Epithelial cell of prostate (primary cell): ENCODE results near the gene CHRM1.
"Not testable (repeated sequence)": the region's sequence is repeated elsewhere in the genome, so short reads cannot be mapped to it uniquely, and the experiment has no call there.

Source experiments
- DNase-seq: peaks from one replicate; pipeline ENCODE4 v3.0.0-alpha.2; 2011; ENCODE audit warnings: low read depth, low spot score
- H3K27ac ChIP-seq: fragments of 450-650 bp; 2 replicates; pipeline ENCODE4 v1.5.1; 2017; ENCODE audit warnings: mild to moderate bottlenecking

Gene CHRM1, protein sequence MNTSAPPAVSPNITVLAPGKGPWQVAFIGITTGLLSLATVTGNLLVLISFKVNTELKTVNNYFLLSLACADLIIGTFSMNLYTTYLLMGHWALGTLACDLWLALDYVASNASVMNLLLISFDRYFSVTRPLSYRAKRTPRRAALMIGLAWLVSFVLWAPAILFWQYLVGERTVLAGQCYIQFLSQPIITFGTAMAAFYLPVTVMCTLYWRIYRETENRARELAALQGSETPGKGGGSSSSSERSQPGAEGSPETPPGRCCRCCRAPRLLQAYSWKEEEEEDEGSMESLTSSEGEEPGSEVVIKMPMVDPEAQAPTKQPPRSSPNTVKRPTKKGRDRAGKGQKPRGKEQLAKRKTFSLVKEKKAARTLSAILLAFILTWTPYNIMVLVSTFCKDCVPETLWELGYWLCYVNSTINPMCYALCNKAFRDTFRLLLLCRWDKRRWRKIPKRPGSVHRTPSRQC

DNA sequence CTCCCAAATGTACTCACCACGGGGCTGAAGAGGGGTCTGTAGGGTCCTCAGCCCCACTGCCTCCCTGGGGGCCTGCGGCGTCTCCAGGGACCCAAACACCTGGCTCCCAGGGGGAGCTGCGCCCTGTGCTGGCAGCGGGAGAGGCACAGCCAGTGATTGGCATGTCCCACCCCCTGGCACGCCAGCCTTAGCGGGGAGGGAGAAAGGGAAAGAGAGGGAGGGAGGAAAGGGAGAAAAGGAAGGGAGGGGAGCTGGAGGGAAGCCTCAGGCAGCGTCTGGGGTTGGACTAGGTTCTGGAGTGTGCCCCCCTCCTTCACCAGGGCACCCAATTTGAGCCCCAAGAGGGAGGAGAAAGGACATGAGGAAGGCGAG is at the start of gene CHRM1:
Gene CHRM1, minus strand, starts transcription at position 163 of the 372 bp plus-strand sequence. CDS start 10,263 bp downstream, outside the sequence.
- H3K27ac ChIP-seq = no peak within 1 kb of the TSS
- DNase-seq = no peak

DNA sequence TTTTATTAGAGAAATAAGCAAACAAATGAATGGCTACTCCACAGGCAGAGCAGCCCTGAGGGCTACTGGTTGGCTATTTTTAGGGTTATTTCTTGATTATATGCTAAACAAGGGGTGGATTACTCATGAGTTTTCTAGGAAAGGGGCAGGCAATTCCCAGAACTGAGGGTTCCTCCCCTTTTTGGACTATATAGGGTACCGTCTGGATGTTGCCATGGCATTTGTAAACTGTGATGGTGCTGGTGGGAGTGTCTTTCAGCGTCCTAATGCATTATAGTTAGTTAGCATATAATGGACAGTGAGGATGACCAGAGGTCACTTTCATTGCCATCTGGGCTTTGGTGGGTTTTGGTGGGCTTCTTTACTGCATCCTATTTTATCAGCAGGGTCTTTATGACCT is 44.4 kb upstream of the CHRM1 start:
- DNase-seq = no peak
- no peak overlapping the region for H3K27ac ChIP-seq

DNA sequence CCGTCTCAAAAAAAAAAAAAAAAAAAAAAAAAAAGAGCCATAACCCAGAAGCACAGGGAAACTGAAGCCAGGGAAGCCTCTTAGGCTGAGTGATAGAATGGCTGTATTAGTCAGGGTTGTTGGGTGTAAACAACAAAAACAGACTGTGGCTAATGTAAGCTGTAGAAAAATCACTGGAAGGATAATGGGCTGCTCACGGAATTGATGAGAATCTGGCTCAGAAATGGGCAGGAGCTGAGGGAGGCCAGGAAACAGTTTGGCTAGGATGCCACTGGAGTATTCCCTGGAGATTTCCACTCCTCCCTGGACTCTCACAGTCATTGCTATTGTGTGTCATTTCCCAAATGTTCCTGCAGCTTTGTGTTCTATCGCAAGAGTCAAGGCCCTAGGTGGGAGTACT is 41.2 kb upstream of the CHRM1 start:
- DNase-seq = no peak
- H3K27ac ChIP-seq = no peak overlapping the region

DNA sequence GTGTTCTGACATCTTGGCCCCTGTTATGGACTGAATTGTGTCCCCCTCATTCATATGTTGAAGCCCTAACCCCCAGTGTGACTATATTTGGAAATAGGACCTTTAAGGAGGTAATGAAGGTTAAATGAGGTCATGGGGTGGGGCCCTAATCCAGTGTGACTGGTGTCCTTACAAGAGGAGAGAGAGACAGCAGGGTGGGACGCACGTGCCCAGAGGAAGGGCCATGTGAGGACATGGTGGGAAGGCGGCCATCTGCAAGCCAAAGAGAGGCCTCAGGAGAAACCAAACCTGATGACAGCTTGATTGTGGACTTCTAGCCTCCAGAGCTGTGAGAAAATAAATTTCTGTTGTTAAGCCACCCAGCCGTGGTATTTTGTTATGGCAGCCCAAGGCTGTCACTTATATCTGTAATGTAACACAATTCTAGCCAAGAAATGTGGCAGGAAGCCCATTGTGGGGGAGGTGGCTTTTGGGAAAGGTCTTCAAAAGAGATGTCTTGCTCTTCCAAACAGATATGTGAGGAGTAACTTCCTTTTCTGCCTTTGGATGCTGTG is 39.9 kb upstream of the CHRM1 start:
- no peak overlapping the region for H3K27ac ChIP-seq
- DNase-seq = no peak

DNA sequence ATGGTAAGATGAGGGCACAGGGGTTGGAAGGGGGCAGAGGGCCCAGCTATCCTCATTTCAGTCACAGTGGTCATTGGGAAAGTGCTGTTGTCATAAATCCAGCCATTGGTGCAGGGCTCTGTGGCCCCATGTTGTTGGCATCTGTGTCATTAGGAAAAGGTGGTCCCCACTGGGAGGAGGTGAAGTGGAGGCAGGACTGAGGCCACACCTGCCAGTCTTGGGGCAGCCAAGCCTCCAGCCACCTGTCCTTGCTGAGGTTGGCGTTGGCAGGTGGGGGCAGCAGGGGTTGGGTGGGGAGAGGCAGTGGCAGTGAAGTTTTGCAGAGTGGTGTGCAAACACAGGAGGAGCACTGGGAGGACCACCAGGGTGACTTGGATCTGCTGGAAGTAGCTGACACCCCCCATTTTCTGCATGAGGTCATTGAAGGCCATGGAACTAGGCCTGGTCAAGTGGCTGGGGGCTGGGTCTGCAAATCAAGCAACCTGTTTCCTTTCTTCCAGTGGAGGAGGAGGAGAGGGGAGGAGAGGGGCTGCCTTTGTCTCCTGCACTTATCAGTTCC is 38.3 kb upstream of the CHRM1 start:
- DNase-seq = no peak
- no peak overlapping the region for H3K27ac ChIP-seq

DNA sequence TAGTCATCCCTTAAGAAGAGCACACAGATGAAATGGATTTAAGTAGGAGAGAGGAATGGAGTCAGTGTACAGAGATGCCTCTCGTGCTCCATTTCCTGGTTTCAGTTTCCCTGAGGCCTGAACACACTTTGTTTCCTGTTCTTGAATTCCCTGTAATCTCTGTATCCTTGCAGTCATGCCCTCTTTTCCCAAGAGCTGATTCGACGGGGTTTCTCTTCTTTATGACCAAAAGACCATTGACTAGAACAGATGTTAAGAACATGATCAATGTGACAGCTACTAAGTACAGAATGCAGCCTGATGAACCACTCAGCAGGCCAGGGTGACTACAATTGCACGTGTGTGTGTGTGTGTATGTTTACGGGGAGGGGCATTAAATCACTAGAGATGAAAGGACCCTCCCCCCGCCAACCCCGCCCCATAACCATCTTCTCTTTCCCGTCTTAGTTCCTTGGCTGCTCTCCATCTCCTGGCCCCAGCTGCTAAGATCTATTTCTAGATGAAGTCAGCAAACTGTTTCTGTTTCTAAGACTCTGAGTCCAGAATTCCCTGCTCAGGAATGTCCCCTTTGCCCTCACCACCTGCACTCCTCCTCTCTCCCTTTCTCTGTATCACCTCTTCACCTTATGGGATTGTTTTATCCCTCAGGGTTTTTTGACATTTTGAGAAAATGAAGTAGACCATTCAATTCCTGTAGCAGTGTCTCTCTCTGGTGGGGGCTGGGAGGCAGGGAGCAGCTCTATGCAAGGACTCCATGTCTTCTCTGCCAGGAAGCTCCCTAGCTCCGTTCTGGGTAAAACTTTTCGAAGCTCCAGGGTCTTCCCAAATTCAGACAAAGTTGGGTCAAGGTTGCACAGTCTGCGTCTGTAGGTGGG is 37.6 kb upstream of the CHRM1 start:
- no peak overlapping the region for H3K27ac ChIP-seq
- no peak for DNase-seq

DNA sequence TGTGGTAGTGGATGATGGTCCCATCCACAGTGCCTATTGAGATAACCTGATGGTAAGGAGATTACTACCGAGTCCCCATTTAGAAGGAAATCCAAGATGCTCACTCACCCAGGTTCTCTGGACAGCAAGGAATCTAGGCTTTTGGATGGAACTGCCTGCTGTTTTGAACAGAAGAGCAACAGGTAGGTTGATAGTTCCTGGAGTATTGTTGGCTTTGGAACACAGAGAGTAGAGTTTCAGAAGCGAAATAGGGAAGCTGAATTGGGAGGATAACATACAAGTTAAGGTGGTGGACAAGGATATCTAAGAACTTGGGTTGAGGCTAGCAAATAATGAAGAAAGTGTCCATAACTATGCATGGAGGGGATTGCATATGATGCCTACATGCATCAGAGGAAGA is 36.0 kb upstream of the CHRM1 start:
- DNase-seq = no peak
- H3K27ac ChIP-seq = no peak overlapping the region

DNA sequence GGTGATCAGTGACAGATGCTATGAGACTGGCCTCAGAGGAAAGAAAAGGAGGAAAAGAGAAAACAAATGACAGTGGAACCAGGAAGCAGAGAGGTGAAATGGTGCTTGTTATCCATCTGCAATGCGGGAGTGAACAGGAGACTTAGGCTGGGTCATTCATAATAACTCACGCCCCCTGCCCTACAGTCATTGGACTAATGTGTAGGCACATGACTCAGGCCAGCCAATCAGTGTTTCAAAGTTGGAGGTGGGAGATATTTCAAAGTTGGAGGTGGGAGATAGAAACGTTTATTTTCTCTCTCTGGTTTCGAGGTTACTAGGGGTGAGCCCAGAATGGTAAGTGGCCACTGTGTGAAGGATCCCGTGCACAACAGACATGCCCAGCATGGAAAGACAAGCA is 33.3 kb upstream of the CHRM1 start:
- no peak overlapping the region for H3K27ac ChIP-seq
- no peak for DNase-seq

DNA sequence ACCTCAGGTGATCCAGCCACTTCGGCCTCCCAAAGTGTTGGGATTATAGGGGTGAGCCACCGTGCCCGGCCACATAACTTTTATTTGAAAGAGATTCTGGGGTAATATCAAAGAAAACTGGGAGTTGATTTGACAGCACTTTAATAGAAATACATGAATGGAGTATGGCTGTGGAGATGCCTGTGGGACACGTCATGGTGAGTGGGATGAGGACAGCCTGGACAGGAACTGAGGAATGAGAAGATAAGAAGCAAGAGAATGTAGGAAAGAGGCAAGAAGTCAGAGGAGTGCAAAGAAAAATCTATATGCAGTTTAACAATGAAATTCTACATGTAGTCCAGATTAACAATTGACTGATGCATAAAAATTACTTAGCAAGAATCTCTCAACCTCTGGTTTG is 32.6 kb upstream of the CHRM1 start:
- DNase-seq = no peak
- no peak overlapping the region for H3K27ac ChIP-seq

DNA sequence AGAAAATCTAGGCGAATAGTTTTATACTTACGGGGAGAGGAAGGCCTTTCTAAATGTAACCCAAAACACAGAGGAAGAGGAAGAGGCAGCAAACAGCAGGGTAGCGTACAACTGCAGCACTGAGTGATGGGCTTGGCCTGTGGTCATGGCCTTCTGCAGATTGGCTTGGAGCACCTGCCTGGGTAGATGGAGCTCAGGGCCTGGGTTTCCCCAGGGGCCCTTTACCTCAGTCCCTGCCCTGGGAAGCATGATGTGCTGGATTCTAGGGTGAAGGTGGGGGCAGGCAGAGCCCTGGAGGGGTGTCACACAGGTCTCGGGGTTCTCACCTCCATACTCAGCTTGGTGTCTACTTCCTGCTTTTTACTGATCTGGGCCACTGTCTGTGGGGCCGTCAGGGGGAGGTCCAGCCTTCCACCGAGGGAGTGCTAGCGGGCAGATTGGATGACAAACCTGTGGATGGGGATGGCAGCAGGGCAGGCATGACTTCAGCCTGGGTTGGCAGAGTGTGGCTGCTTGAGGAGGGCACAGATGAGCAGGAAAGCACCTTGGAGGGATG is 27.7 kb upstream of the CHRM1 start:
- no peak for DNase-seq
- no peak overlapping the region for H3K27ac ChIP-seq

DNA sequence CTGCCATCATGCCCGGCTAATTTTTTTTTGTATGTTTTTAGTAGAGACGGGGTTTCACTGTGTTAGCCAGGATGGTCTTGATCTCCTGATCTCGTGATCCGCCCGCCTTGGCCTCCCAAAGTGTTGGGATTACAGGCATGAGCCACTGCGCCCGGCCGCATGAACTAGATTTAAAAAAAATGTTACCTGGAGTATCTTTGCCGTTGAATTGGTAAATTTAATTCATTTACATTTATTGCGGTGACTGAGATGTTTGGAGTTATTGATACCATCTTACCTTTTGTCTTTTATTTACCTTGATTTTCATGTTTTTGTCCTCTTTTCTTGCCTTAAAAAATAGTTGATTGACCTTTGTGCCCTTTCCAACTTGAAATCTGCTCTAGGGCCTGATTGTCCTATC is 24.4 kb upstream of the CHRM1 start:
- H3K27ac ChIP-seq, DNase-seq: not testable (repeated sequence)

DNA sequence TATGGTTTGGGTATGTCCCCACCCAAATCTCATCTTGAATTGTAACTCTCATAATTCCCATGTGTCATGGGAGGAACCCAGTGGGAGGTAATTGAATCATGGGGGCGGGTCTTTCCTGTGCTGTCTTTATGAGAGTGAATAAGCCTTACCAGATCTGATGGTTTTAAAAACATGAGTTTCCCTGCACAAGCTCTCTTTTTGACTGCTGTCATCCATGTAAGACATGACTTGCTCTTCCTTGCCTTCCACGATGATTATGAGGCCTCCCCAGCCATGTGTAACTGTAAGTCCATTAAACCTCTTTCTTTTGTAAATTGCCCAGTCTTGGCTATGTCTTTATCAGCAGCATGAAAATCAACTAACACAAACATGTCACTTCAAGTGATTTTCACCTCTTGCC is 16.4 kb upstream of the CHRM1 start:
- H3K27ac ChIP-seq, DNase-seq: not testable (repeated sequence)

DNA sequence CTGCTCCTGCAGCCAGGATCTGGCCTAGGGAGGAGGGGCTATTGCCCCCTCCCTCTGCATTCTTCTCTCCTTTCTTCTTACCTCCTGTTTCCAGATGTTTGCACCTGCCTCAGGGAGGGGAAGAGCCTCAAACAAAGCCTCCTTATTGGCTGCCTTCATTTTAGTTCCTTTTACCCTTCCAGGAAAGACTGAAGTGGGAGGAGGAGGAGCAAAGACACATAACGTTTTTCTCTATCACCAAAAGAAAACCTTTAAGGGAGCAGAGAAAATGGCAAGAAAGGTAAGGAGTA is 13.3 kb upstream of the CHRM1 start:
- no peak for DNase-seq
- no peak overlapping the region for H3K27ac ChIP-seq

DNA sequence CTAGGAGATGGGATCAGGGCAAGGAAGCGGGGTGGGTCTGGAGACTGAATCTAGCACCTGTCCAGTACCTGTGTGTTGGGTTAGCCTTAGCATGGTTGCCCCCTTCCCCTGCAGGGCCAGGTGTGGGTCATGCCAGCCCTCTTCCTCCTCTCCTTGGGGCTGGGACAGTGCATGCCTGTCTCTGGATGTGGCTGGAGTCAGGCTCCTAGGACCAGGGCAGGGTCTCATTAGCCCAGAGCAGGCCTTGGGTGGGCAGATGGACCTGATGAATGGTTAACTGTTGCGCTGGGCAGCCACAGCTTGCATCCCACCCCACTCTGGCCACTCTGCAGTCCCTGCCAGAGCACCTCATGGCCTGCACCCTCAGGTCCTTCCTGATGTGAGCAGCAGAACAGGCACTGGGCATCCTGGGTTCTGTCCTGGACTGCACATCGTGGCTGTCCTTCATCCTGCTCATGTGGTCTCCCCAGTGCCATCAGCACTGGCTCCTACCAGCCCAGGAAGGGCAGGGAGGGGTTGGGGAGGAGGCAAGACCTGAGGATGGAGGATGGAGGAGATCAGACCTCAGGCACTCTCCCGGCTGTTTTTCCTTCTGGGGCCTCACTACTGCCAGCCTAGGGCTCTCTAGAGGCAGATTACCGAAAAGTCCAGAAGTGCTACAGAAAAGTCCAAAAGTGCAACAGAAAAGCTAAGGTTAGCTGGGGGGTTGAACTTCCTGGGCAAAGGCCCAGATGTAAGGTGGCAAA is 12.8 kb upstream of the CHRM1 start:
- no peak overlapping the region for H3K27ac ChIP-seq
- no peak for DNase-seq

DNA sequence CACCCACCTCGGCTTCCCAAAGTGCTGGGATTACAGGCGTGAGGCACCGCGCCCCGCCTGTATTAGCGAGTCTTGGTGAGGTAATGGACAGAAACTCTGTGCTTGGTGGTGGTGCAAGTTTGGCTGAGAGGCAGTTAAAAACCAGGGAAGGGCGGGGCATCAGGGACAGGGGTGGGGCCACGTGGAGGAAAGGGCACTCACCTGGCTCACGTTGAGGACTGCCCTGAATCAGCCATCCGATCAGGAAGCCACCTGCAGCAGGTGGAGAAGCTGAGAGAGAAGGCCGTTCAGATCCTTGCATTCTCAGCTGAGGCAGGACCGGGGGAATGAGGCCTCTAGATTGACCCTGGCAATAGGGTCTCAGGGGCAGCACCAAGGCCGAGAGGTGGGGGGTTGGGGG is 12.1 kb upstream of the CHRM1 start:
- DNase-seq = no peak
- H3K27ac ChIP-seq = no peak overlapping the region

DNA sequence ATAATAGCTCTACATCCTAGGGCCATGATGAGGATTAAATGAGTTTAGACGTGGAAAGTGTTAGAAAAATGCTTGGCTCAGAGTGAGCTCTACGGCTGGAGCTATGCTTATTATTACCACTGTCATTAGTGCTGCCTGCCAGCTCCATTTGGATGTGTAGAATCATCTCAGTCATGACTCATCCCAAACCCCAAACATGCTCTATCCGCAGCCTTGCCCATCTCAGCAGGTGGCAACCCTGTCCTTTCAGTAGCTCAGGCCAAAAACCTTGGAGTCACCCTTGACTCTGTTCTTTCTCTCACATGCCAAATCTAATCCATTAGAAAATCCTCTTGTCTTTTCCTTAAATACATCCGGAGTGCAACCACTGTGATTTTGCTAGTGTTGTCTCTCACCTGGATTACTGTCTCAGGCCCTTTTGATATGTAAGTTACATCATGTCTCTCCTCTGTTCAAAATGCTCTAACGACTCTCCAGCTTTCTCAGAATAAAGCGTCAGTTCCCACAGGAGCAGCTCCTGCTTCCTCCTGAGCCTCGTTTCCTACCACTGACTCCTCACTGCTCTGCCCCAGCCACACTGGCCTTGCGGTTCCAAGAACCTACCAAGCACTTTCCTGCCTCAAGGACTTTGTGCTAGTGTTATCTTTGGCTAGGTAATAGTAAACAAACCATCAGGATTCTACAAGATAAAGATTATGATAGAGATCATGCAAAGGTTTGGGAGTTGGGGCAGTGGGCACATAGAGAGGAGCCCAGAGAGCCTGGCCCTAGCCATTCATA is 10.5 kb upstream of the CHRM1 start:
- no peak for DNase-seq
- H3K27ac ChIP-seq = no peak overlapping the region

DNA sequence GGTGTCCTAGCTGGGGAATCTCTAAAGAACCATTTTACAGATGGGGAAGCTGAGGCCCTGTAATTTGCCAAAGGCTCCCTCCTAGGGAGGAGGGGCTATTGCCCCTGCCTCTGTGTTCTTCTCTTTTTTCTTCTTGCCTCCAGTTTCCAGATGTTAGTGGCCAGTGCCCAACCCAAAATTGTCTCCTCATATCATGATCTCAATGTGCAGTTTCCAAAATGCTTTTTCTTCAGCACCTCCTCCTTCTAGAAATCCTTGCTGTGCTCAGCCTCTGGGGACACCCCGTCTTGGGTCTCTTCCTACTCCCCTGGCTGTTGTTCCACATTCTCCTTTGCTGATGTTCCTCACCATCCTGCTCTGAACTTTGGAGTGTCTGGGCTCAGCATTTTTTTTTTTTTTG is 9.5 kb upstream of the CHRM1 start:
- no peak overlapping the region for H3K27ac ChIP-seq
- DNase-seq = no peak

DNA sequence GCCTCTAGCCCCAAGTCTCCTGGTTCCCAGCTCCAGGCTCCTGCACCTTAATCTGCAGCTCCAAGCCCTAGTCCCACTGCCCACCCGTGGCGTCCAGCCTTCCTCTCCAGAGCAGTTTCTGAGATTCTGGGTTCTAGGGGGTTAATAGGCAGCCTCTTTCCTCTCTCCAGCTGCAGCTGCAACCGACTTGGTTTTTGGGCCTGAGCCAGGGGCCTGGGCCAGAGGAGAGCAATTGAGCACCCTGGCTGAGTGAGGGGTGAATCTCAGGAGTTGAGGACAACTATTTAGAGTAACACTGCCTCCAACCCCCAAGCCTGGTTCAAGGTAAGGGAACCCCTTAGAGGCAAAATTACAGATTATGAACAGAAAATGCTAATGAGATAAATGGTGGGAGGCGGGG is 9.0 kb upstream of the CHRM1 start:
- no peak for DNase-seq
- H3K27ac ChIP-seq = no peak overlapping the region

DNA sequence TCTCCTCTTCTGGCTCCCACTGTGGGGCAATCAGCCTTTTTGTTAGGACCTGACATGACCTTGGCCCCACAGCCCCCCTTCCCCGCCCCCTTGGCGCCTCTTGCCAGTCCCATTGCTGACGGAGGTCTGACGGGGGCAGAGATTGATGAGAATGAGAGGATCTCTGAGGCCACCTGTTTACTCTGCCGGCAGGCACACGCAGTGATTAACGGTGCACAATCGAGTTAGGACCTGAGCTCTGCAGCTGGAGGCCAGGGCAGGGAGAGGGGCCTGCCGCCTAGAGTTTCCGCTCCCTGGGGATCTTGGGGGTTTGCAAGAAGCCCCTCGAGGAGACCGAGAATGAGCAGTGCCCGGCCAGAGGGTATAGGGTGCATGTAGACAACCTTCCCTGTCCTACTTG is 6.8 kb upstream of the CHRM1 start:
- no peak for DNase-seq
- H3K27ac ChIP-seq = no peak overlapping the region
